ENCODE measurements around the gene SPRR4.
"Not testable (repeated sequence)": the region's sequence is repeated elsewhere in the genome, so short reads cannot be mapped to it uniquely, and the experiment has no call there.

SPRR4 gene

GRCh38 chr1:152993186-152993585, 22.7 kb downstream of the SPRR4 start:
- Histone ChIP-seq H3K36me3 (ENCODE audit: control insufficient read depth, low read depth, low read length) (no peaks in the 10 kb centered on the region), H3K4me1 (ENCODE audit: control insufficient read depth, low read depth, low read length) (no peaks in the 10 kb centered on the region), H3K9ac (ENCODE audit: low read length) (no peak overlapping the region), H3K9me3 (ENCODE audit: control insufficient read depth, low read depth, low read length) (peaks cover 10% of the 10 kb centered on the region), H3K27me3 (ENCODE audit: control insufficient read depth, insufficient read depth, low read length) (no peaks in the 10 kb centered on the region), H3K4me3 (ENCODE audit: low read length) (no peak overlapping the region), H3K27ac (ENCODE audit: low read length) (no peak overlapping the region)

- no peaks in the 10 kb centered on the region for H3K4me1 ChIP-seq (ENCODE audit: control insufficient read depth, low read depth, low read length)
- H3K36me3 ChIP-seq (ENCODE audit: control insufficient read depth, low read depth, low read length): no peaks in the 10 kb centered on the region
- H3K4me3 ChIP-seq (ENCODE audit: low read length): no peak overlapping the region
- H3K9me3 ChIP-seq (ENCODE audit: control insufficient read depth, low read depth, low read length): peaks cover 10% of the 10 kb centered on the region
- no peak overlapping the region for H3K27ac ChIP-seq (ENCODE audit: low read length)
- no peaks in the 10 kb centered on the region for H3K27me3 ChIP-seq (ENCODE audit: control insufficient read depth, insufficient read depth, low read length)
- H3K9ac ChIP-seq (ENCODE audit: low read length): no peak overlapping the region
Measured at GRCh38 chr1:152995842-152996241, 25.4 kb downstream of the SPRR4 start.

- Histone ChIP-seq H3K4me3 (ENCODE audit: low read length) (no peak overlapping the region), H3K27ac (ENCODE audit: low read length) (no peak overlapping the region), H3K27me3 (ENCODE audit: control insufficient read depth, insufficient read depth, low read length) (no peaks in the 10 kb centered on the region), H3K9me3 (ENCODE audit: control insufficient read depth, low read depth, low read length) (peaks cover 10% of the 10 kb centered on the region), H3K4me1 (ENCODE audit: control insufficient read depth, low read depth, low read length) (no peaks in the 10 kb centered on the region), H3K36me3 (ENCODE audit: control insufficient read depth, low read depth, low read length) (no peaks in the 10 kb centered on the region), H3K9ac (ENCODE audit: low read length) (no peak overlapping the region)
Measured at GRCh38 chr1:152996633-152997400, 26.4 kb downstream of the SPRR4 start.

- no peak overlapping the region for H3K4me3 ChIP-seq (ENCODE audit: low read length)
- no peak overlapping the region for H3K27ac ChIP-seq (ENCODE audit: low read length)
- H3K4me1 ChIP-seq (ENCODE audit: control insufficient read depth, low read depth, low read length): no peaks in the 10 kb centered on the region
- peaks cover 10% of the 10 kb centered on the region for H3K9me3 ChIP-seq (ENCODE audit: control insufficient read depth, low read depth, low read length)
- no peaks in the 10 kb centered on the region for H3K36me3 ChIP-seq (ENCODE audit: control insufficient read depth, low read depth, low read length)
- H3K27me3 ChIP-seq (ENCODE audit: control insufficient read depth, insufficient read depth, low read length): no peaks in the 10 kb centered on the region
- H3K9ac ChIP-seq (ENCODE audit: low read length): no peak overlapping the region
Measured at GRCh38 chr1:152997901-152998300, 27.5 kb downstream of the SPRR4 start.

GRCh38 chr1:152998476-152998875, 28.0 kb downstream of the SPRR4 start:
- Histone ChIP-seq H3K4me3 (ENCODE audit: low read length) (no peak overlapping the region), H3K27me3 (ENCODE audit: control insufficient read depth, insufficient read depth, low read length) (no peaks in the 10 kb centered on the region), H3K36me3 (ENCODE audit: control insufficient read depth, low read depth, low read length) (no peaks in the 10 kb centered on the region), H3K9ac (ENCODE audit: low read length) (no peak overlapping the region), H3K4me1 (ENCODE audit: control insufficient read depth, low read depth, low read length) (no peaks in the 10 kb centered on the region), H3K27ac (ENCODE audit: low read length) (no peak overlapping the region), H3K9me3 (ENCODE audit: control insufficient read depth, low read depth, low read length) (peaks cover 10% of the 10 kb centered on the region)

- Histone ChIP-seq H3K27me3 (ENCODE audit: control insufficient read depth, insufficient read depth, low read length) (no peaks in the 10 kb centered on the region), H3K9me3 (ENCODE audit: control insufficient read depth, low read depth, low read length) (peaks cover 8% of the 10 kb centered on the region), H3K36me3 (ENCODE audit: control insufficient read depth, low read depth, low read length) (no peaks in the 10 kb centered on the region), H3K9ac (ENCODE audit: low read length) (no peak overlapping the region), H3K4me3 (ENCODE audit: low read length) (no peak overlapping the region), H3K27ac (ENCODE audit: low read length) (no peak overlapping the region), H3K4me1 (ENCODE audit: control insufficient read depth, low read depth, low read length) (no peaks in the 10 kb centered on the region)
Measured at GRCh38 chr1:152999818-153000217, 29.4 kb downstream of the SPRR4 start.

- no peaks in the 10 kb centered on the region for H3K27me3 ChIP-seq (ENCODE audit: control insufficient read depth, insufficient read depth, low read length)
- H3K36me3 ChIP-seq (ENCODE audit: control insufficient read depth, low read depth, low read length): no peaks in the 10 kb centered on the region
- H3K4me1 ChIP-seq (ENCODE audit: control insufficient read depth, low read depth, low read length): no peaks in the 10 kb centered on the region
- no peak overlapping the region for H3K4me3 ChIP-seq (ENCODE audit: low read length)
- peaks cover 5% of the 10 kb centered on the region for H3K9me3 ChIP-seq (ENCODE audit: control insufficient read depth, low read depth, low read length)
- H3K9ac ChIP-seq (ENCODE audit: low read length): no peak overlapping the region
- H3K27ac ChIP-seq (ENCODE audit: low read length): no peak overlapping the region
Measured at GRCh38 chr1:153000294-153000693, 29.8 kb downstream of the SPRR4 start.

GRCh38 chr1:153001382-153001781, 30.9 kb downstream of the SPRR4 start, which contains the start of gene SPRR3:
SPRR3 (plus strand) TSS chr1:153001749; CDS start chr1:153003021, 1,272 bp downstream.
- Histone ChIP-seq H3K27ac (ENCODE audit: low read length) (no peak within 1 kb of the TSS), H3K4me3 (ENCODE audit: low read length) (no peak within 1 kb of the TSS), H3K36me3 (ENCODE audit: control insufficient read depth, low read depth, low read length) (no peaks in the 10 kb centered on the region), H3K27me3 (ENCODE audit: control insufficient read depth, insufficient read depth, low read length) (no peaks in the 10 kb centered on the region), H3K4me1 (ENCODE audit: control insufficient read depth, low read depth, low read length) (no peaks in the 10 kb centered on the region), H3K9ac (ENCODE audit: low read length) (no peak within 1 kb of the TSS), H3K9me3 (ENCODE audit: control insufficient read depth, low read depth, low read length) (no peaks in the 10 kb centered on the region)

GRCh38 chr1:153011235-153011758, 40.8 kb downstream of the SPRR4 start:
- not testable (repeated sequence) for H3K36me3 ChIP-seq (ENCODE audit: control insufficient read depth, low read depth, low read length); H3K9ac ChIP-seq (ENCODE audit: low read length); H3K4me1 ChIP-seq (ENCODE audit: control insufficient read depth, low read depth, low read length); H3K4me3 ChIP-seq (ENCODE audit: low read length); H3K27ac ChIP-seq (ENCODE audit: low read length); H3K27me3 ChIP-seq (ENCODE audit: control insufficient read depth, insufficient read depth, low read length)
- peaks cover 13% of the 10 kb centered on the region for H3K9me3 ChIP-seq (ENCODE audit: control insufficient read depth, low read depth, low read length)

GRCh38 chr1:153021829-153022228, 51.4 kb downstream of the SPRR4 start:
- H3K36me3 ChIP-seq (ENCODE audit: control insufficient read depth, low read depth, low read length); H3K9me3 ChIP-seq (ENCODE audit: control insufficient read depth, low read depth, low read length); H3K9ac ChIP-seq (ENCODE audit: low read length); H3K4me3 ChIP-seq (ENCODE audit: low read length); H3K4me1 ChIP-seq (ENCODE audit: control insufficient read depth, low read depth, low read length); H3K27me3 ChIP-seq (ENCODE audit: control insufficient read depth, insufficient read depth, low read length); H3K27ac ChIP-seq (ENCODE audit: low read length): not testable (repeated sequence)
